ENCODE results near the gene ABHD1.

The ABHD1 gene

DNA sequence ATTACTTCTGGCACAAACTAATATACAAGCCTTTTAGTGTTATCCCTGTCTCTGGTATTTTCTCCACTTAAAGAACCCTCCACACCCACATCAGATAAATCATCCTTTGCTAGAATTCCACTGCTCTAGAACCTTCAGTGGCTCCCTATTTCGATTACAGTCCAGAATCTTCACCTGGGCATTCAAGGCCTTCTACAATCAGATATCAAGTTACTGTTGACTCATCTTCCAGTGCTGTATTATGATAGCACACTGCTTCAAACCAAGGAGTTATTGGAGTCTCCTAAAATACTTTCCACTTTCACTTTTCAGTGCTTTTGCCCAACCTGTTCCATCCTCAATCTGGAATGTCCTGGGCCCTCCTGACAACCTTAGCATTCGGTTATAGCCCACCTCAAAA is 8.1 kb upstream of the ABHD1 start (continued):
- no peak for TF ChIP-seq OSR2 (tag by site-specific recombination; IDR thresholded peaks at IDR 0.05)
- TF ChIP-seq, protein P1, sequence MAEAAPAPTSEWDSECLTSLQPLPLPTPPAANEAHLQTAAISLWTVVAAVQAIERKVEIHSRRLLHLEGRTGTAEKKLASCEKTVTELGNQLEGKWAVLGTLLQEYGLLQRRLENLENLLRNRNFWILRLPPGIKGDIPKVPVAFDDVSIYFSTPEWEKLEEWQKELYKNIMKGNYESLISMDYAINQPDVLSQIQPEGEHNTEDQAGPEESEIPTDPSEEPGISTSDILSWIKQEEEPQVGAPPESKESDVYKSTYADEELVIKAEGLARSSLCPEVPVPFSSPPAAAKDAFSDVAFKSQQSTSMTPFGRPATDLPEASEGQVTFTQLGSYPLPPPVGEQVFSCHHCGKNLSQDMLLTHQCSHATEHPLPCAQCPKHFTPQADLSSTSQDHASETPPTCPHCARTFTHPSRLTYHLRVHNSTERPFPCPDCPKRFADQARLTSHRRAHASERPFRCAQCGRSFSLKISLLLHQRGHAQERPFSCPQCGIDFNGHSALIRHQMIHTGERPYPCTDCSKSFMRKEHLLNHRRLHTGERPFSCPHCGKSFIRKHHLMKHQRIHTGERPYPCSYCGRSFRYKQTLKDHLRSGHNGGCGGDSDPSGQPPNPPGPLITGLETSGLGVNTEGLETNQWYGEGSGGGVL (tag by site-specific recombination; IDR thresholded peaks at IDR 0.05): peak; percentile 39; the same call in 1 of the 2 replicates

DNA sequence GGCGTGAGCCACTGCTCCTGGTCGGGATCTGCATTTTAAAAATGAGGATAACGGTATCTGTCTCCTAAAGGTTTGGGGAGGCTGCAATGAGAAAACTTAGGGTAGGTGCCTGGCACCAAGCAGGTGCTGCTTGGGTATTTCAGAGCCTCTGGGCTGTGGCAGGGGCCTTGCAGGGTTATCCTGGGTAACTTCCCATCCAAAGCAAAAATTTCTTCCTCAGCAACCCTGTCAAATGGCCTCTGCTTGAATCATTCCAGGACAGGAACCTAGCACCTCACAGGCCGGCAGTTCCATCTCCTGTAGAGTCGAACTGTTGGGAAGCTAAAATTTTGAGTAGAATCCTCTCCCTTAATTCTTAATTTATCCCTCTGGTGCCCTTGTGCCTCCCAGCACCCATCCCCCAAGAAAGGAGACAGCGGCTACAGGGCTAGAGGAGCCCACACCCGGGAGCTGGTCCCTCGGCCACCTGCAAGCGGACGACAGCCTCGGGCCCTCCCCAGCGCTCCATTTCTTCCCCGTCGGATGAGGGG is 5.6 kb upstream of the ABHD1 start:
- Histone ChIP-seq H3K36me3 (ENCODE audit: control insufficient read depth in 2 of 2, insufficient read depth in 1 of 2, low read length in 2 of 2) (no peaks in the 10 kb centered on the region), H3K4me1 (ENCODE audit: control insufficient read depth, insufficient read depth, low read length) (no peaks in the 10 kb centered on the region), H3K27ac (ENCODE audit: extremely low read depth, low read depth, low read length) (peak overlapping the region; percentile 67; the same call in 1 of the 2 replicates), H3K9me3 (ENCODE audit: control insufficient read depth, insufficient read depth, low read depth, low read length) (no peaks in the 10 kb centered on the region), H3K4me3 (ENCODE audit: low read depth, low read length) (peak overlapping the region; percentile 34; the same call in 1 of the 2 replicates)
- TF ChIP-seq ZNF2 (tag by site-specific recombination; IDR thresholded peaks at IDR 0.05) (no peak), ZEB2 (tag by site-specific recombination; IDR thresholded peaks at IDR 0.05) (0 out of 2 replicates have a peak, but pooled peaks have one; percentile 17), ZBTB6 (tag by site-specific recombination; IDR thresholded peaks at IDR 0.05) (no peak), ZNF335 (tag by site-specific recombination; conservative IDR thresholded peaks at IDR 0.05) (peak; percentile 32; the same call in 1 of the 2 replicates), IKZF3 (tag by site-specific recombination; IDR thresholded peaks at IDR 0.05) (no peak), ZBTB17 (tag by site-specific recombination; IDR thresholded peaks at IDR 0.05) (0 out of 2 replicates have a peak, but pooled peaks have one; percentile 17)
- ChIA-PET POLR2A (no interaction called here), CTCF (interaction anchor here (0.8 kb wide), 1 partner anchor 73 kb away, joined by 3 read pairs; no protein-coding TSS in a partner anchor)

DNA sequence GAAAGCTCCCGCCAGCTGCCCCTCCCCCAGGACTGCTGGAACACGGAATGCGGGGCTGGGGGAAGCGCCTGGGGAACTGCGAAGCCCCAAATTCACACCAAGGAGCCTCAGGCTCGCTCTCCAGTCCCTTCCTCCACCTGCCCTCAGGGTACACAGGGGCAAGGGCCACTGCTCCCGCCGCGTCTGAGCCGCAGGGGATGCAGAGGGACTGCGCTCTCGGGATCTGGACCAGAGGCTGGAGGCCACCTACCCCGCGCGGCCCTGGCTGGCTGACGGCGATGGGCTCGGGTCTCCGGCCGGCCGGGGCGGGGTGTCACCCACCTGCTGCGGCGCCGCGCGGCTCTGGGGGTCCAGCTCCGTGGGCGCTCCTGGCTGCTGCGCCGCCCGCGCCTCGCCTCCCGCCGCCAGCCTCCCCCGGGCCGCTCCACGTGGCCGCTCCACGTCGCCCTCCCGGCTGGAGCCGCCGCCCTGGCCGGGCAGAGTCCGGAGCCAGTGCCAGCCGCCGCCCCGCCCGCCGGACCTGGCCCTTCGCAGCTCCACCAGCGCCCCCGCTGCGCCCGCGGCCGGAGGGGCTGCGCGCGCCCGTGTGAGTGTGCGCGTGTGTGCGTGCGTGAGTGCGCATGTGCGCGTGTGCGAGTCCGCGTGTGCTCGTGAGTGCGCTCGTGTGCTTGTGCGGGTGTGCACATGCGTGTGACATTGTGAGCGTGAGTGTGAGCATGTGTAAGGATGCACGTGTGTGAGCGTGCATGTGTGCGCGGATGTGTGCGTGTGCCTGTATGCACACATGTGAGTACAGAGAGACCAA is 4.9 kb upstream of the ABHD1 start, which contains the start of gene CGREF1:
CGREF1 (minus strand) TSS at position 604 of the 805 bp plus-strand sequence. CDS start 14,762 bp downstream, outside the sequence.
- CTCF ChIA-PET: interaction anchor here (0.6 to 0.8 kb wide), 2 partner anchors 32 to 73 kb away, joined by 3 read pairs; no protein-coding TSS in a partner anchor
- POLR2A ChIA-PET: no interaction called here
- H3K4me3 ChIP-seq (ENCODE audit: low read depth, low read length): peak within 1 kb of the TSS; percentile 34
- H3K27ac ChIP-seq (ENCODE audit: extremely low read depth, low read depth, low read length): peak within 1 kb of the TSS; percentile 67; the same call in 1 of the 2 replicates
- H3K4me1 ChIP-seq (ENCODE audit: control insufficient read depth, insufficient read depth, low read length): no peaks in the 10 kb centered on the region
- no peaks in the 10 kb centered on the region for H3K36me3 ChIP-seq (ENCODE audit: control insufficient read depth in 2 of 2, insufficient read depth in 1 of 2, low read length in 2 of 2)
- H3K9me3 ChIP-seq (ENCODE audit: control insufficient read depth, insufficient read depth, low read depth, low read length): no peaks in the 10 kb centered on the region
- TF ChIP-seq ZNF610 (tag by site-specific recombination; IDR thresholded peaks at IDR 0.05; ENCODE audit: borderline replicate concordance) (no peak), ZFHX2 (tag by site-specific recombination; conservative IDR thresholded peaks at IDR 0.05) (no peak), ZNF580 (tag by site-specific recombination; IDR thresholded peaks at IDR 0.05) (no peak), GLI2 (tag by site-specific recombination; IDR thresholded peaks at IDR 0.05; ENCODE audit: borderline replicate concordance, low read depth) (no peak), ZNF112 (tag by site-specific recombination; IDR thresholded peaks at IDR 0.05) (no peak), MEIS1 (CRISPR knock-in tag; IDR thresholded peaks at IDR 0.05; ENCODE audit: borderline replicate concordance) (no peak), ZFP3 (tag by site-specific recombination; IDR thresholded peaks at IDR 0.05; ENCODE audit: low read depth) (no peak), ZNF600 (tag by site-specific recombination; IDR thresholded peaks at IDR 0.05) (peak; percentile 16; the same call in 1 of the 2 replicates), ZNF670 (tag by site-specific recombination; IDR thresholded peaks at IDR 0.05; ENCODE audit: low read depth) (no peak), KLF9 (tag by site-specific recombination; IDR thresholded peaks at IDR 0.05; ENCODE audit: low read depth) (no peak), ZNF350 (tag by site-specific recombination; IDR thresholded peaks at IDR 0.05) (no peak), SETDB1 (IDR thresholded peaks at IDR 0.05; ENCODE audit: insufficient read length, low read length) (no peak)
- TF ChIP-seq, protein P2, sequence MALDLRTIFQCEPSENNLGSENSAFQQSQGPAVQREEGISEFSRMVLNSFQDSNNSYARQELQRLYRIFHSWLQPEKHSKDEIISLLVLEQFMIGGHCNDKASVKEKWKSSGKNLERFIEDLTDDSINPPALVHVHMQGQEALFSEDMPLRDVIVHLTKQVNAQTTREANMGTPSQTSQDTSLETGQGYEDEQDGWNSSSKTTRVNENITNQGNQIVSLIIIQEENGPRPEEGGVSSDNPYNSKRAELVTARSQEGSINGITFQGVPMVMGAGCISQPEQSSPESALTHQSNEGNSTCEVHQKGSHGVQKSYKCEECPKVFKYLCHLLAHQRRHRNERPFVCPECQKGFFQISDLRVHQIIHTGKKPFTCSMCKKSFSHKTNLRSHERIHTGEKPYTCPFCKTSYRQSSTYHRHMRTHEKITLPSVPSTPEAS (tag by site-specific recombination; IDR thresholded peaks at IDR 0.05): peak; percentile 89
- TF ChIP-seq, protein P3, sequence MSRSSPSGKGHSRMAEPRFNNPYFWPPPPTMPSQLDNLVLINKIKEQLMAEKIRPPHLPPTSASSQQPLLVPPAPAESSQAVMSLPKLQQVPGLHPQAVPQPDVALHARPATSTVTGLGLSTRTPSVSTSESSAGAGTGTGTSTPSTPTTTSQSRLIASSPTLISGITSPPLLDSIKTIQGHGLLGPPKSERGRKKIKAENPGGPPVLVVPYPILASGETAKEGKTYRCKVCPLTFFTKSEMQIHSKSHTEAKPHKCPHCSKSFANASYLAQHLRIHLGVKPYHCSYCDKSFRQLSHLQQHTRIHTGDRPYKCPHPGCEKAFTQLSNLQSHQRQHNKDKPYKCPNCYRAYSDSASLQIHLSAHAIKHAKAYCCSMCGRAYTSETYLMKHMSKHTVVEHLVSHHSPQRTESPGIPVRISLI (tag by site-specific recombination; IDR thresholded peaks at IDR 0.05): no peak
- TF ChIP-seq, protein P4, sequence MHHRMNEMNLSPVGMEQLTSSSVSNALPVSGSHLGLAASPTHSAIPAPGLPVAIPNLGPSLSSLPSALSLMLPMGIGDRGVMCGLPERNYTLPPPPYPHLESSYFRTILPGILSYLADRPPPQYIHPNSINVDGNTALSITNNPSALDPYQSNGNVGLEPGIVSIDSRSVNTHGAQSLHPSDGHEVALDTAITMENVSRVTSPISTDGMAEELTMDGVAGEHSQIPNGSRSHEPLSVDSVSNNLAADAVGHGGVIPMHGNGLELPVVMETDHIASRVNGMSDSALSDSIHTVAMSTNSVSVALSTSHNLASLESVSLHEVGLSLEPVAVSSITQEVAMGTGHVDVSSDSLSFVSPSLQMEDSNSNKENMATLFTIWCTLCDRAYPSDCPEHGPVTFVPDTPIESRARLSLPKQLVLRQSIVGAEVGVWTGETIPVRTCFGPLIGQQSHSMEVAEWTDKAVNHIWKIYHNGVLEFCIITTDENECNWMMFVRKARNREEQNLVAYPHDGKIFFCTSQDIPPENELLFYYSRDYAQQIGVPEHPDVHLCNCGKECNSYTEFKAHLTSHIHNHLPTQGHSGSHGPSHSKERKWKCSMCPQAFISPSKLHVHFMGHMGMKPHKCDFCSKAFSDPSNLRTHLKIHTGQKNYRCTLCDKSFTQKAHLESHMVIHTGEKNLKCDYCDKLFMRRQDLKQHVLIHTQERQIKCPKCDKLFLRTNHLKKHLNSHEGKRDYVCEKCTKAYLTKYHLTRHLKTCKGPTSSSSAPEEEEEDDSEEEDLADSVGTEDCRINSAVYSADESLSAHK (tag by site-specific recombination; IDR thresholded peaks at IDR 0.05): no peak

All from HEK293 (cell line).